Stimulated activated CD4-positive, alpha-beta T cell treated with anti-CD3 and anti-CD28 coated beads, Interleukin-2, amount 100 ng/mL, for 48 hours (primary cell): ENCODE data around the gene ARVCF.

Source experiments
- DNase-seq, 2 donors: peaks; one replicate each; pipeline ENCODE4 v3.0.0-alpha.2; 2020

The ARVCF gene

DNA sequence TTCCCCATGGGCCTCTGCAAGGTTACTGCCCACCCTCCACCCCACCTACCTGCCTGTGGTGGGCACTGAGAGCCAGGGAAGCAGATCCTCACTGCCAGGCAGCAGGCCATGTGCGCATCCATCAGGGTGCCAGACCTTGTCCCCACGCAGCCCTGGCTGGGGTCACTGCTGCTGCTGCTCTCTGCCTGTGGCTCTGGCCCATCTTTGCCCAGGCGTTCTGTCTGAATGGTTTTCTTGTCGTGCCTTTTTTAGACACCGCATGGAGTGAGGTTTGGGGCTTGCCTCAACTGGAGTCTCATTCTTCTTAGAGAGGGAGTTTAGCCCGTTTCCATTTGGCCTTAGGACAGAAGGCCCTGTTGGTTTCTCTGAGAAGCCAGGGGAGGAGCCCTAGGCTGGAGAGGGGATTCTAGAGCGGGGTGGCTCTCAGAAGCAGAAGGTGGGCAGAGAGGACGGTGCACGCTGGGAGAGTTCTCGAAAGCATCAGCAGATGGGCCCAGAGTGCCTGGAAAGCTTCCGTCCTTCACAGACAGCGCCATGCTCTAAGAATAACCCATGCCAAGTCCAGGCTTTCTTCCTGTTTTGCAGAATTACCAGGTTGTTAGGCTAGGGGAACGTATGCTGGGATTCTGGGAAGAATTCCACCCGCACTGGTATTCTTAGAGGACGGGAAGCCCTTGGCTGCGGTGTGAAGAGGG lies 12.4 kb upstream of the ARVCF start:
- DNase-seq = no peak

DNA sequence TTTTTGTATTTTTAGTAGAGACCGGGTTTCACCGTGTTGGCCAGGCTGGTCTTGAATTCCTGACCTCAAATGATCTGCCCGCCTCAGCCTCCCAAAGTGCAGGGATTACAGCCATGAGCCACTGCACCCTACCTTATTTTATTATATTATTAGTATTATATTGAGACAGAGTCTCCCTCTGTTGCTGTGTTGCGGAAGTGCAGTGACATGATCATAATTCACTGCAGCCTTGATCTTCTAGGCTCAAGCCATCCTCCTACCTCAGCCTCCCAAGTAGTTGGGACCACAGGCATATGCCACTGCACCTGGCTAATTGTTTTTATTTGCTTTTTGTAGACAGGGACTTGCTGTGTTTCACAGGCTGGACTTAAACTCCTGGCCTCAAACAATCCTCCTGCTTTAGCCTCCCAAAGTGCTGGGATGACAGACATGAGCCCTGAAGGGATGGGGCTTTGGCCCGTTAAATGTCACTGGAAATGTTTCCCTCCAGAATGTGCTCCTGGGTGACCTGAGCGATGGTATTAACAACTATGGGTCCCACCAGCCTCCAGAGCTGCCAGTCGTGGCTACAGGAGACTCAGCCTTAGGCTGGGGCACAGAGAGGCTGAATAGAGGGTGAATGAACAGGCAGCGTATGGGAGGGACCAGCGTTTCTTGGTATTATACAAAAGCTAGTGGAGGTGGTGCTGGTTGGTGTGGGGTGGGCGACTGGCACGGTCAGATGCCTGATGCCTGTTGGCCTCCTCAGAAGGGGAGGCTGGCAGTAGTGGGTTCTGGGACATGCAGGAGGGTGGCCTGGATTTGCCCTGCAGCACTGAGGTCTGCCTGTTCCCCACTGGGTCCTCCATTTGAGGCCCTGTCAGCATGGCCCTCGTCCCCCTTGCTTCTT lies 11.6 kb upstream of the ARVCF start:
- no peak for DNase-seq

DNA sequence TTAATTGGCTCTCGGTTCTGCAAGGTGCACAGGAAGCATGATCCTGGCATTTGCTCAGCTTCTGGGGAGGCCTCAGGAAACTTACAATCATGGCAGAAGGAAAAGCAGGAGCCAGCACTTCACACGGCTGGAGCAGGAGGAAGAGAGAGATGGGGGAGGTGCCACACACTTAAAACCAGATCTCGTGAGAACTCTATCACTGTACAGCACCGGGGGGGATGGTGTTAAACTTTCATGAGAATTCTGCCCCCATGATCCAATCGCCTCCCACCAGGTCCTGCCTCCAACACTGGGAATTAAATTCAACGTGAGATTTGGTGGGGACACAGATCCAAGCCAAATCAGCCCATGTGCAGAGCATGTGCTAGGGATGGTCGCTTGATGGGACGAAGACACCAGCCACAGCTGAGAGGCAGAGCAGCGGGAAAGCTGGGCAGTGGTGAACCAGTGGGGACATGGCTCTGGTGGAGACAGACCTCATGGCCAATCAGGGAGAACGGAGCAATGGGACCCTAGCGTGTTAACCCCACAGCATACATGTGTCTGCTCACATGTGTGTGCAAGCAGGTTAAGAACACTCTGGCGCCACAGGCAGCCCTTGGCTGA lies 10.5 kb upstream of the ARVCF start:
- DNase-seq = no peak

DNA sequence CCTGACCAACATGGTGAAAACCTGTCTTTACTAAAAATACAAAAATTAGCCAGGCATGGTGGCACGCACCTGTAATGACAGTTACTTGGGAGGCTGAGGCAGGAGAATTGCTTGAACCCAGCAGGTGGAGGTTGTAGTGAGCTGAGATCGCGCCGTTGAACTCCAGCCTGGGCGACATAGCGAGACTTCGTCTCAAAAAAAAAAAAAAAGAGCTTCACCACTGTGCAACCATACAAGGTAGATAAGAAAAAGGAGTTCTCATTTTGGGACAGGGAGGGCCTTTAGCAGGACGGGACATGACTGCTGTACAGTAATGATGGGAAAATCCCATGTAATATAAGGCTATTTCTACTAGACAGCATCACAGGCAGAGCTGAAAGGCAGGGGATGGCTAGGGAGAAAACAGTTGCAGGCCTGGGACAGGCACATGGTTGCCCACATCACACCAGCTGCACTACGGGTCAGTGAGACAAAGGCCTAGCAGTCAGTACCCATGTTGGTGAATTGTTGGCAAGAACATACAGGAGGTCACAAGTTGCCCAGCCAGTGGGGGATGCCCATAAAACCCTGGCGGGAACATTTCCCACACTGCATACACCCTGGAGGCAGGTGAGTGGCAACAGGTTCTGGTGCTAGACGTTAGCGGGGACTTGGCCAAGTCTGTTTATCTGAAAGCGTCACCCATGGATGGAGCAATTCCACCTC lies 9.7 kb upstream of the ARVCF start:
- DNase-seq = no peak

DNA sequence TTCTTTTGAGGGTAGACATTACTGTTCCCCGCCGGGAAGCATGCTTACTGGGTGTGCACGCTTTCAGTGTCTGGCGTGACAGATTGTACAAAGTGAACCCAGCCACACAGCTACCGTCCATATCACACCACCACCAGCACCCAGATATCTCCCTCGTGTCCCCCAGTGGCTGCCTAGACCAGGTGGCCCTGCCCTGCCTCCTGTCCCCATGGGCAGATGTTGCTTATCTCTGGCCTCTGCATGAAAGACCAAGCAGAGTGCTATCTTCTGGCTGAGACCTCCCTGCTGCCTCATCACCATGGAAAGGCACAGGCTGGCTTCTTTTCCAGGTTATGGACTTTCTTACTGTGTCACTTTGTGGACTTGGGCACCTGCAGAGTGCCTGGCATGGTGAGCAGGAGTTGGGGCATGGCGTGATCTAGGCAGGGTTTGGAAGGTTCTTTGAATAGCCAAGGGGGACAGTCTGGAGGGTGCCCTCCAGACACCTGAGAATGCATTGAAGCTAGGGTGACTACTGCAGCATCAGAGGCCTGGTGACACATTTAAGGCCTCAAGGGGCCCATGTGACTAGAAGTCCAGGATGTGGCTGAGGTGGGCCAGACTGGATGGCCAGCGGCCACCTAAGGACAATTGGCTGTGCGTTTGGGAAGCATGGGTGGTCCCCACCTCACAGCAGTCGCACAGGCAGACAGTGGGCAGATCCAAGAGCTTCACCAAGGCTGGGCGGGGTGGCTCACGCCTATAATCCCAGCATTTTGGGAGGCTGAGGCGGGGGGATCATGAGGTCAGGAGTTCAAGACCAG lies 9.0 kb upstream of the ARVCF start:
- no peak for DNase-seq

DNA sequence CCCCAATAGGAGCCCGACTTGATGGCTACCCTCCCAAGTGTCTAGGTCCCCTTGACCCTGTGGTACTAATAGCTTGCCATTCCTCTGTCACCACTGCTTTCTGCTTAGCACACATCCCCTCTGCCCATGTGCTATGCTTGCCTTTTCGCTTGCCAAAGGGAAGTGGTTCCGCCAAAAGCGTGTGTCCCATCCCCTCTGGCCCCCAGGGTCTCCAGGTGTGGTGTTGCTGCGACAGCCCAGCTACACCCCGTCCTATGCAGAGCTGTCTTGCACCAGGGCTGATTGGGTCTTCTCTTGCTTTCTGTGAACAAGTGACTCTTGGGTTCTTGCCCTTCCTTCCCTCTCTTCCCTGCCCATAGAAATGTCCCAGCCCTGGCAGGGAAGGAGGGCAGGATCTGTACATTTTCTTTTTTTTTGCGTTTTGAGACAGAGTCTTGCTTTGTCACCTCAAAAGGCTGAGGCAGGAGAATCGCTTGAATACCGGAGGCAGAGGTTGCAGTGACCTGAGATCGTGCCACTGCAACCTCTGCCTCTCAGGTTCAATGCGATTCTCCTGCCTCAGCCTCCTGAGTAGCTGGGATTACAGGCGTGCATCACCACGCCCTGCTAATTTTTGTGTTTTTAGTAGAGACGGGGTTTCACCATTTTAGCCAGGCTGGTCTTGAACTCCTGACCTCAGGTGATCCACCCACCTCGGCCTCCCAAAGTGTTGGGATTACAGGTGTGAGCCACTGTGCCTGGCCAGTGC lies 8.2 kb upstream of the ARVCF start:
- no peak for DNase-seq

DNA sequence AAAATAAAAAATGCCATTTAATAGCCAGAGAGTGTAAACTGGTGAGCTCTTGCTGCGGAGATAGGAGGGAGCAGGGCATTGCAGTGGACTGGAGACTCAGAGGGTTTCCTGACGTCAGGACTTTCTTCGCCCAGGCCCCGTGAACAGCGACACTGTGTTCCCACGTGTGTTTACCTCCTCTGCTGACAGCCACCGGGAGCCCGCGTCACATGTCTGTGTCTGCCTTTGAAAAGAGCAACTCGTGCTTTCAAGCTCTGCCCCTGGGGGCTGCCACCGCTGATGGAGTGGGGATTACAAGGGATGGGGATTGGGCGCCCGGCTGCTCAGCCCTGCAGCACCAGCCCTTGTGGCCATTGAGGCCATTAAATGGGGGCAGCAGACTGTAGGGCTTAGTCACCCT lies 7.6 kb upstream of the ARVCF start:
- no peak for DNase-seq

DNA sequence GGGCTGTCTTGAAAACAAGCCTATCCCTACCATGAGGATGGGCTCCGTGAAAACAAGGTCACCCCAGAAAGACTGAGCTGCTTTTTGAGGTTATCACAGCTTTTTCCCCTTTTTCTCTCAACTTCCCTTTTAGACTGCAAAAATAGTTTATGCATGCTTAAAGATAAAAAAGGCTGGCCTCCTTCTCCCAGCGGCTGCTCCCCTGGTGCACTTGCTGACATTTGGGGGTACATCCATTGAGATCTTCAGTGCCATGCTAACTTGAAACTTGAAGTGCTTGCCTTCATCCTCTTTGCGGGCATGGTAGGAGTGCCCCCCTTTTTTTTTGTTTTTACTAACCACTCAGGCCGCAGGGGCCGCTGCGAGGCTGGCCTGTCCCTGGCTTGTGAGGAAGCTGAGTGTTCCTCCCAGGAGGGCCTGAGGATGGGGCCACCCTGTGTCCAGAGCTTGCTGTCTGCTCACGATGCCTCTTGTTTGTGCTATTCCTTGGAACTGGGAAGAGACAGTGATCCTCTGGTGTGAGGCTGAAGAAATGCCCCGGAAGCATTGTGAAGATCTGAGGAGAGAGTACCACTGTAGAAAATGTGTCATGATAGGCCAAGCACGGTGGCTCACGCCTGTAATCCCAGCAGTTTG lies 6.5 kb upstream of the ARVCF start:
- DNase-seq = no peak

DNA sequence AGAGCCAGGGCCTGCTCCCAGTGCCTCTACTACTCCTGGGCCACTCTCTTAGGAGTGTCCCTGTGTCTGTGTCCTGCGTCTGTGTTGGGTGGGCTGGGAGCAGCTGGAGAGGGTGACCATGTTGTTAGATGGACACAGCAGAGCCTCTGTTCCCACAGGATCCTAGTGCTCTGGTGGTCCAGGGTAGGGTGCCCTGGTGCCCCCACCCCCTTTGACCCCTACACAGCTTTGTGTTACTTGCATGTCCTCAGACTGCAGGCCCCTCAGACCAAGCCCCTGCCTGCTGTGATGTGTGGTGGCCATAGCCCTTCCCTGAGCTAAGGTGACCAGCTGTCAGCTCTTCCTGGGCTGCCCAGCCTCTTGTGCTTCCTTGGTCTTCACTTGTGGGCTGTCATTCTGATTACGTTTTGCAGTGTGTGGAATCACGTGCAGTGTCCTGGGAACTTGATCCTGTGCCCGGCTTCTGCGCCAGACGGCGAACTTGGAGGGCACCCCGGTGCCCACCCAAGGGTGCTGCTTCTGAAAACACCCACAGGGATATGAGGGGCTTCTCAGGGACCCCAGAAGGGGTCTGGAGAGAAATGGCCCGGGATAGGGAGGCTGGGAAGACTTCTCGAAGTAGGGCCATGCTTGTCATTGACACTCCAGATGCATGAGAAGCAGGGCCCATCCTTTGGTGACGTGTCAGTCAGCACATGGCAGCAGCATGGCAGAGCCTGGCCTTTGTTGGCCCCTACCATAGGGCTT lies 5.8 kb upstream of the ARVCF start:
- no peak for DNase-seq

DNA sequence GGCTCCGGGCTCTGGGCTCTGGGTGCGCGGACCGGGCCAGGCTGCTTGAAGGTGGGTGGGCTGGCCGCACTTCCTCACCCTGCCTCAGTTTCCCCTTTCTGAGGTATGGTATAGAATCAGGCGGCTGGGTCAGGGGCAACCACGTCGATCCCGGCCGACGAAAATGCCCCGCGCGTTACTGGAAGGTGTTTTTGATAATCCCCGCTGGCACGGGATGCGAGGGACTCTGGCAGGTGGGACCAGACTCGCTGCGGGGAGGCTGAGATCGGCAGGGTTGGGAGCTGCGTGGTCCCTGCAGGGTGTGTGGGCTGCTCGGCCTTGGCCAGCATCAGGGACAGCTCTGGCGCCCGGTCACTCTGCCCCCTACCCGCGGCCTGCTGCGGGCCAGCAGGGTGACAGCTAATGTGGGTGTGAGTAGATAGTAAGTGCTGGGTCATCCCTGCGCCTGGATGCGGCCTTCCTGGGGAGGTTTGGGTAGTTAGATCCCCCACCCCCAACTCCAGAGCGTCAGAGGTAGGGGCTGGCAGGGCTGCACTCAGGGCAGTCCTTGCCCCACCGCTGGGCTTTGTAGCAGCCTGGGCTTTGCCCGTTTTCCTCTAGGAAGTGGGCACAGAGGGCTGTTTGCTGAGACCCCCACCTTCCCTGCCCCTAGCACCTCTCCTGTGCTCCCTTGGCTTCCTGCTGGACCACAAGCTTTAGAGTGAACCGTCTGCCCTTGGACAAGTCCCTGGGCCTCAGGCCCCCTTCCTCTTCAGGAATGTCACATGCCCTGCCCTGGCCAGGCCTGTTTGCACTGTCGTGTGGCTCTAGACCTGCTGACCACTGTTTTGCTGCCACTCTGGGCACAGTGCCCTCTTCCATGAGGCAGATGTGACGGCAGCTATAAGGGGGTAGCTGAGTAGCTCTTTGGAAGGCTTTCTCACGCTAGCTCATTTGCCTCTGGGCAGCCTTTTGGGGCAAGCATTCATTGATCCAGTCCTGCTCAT lies 4.9 kb upstream of the ARVCF start:
- DNase-seq = no peak

DNA sequence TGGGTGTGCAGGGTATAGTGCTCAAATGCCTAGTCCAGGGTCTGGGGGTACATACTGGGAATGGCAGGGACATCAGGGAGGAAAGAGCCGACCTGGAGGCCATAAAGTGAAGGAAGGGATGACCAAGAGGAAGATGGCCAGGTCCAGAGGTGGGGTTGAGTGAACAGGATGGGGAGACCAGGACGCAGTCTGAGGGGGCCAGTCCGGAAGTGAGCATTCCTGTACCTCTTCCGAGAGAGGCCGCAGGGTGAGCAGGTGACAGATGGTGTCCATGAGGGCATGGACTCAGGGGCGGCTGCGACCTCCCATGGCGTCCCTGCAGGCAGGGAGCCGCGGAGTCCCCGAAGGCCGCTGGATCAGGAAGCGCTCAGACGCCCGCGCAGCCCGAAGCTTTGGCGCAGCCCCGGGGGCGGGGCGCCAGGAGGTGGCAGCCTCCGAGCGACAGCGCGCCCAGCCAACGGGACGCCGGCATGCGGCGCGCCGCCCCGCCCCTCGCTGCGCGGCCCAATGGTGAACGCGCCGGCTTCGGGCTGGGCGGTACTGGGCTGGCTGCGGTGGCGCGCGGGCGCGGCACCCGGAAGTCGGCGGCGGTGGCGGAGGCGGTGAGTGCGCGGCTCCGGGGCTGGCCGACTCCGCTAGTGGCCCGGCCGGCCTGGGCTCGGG lies 4.0 kb upstream of the ARVCF start, which contains the start of gene TANGO2:
Gene TANGO2 (plus strand): TSS at position 578 of the 663 bp plus-strand sequence. CDS start 15,689 bp downstream, outside the sequence.
- DNase-seq = peak; percentile 94 to 98

DNA sequence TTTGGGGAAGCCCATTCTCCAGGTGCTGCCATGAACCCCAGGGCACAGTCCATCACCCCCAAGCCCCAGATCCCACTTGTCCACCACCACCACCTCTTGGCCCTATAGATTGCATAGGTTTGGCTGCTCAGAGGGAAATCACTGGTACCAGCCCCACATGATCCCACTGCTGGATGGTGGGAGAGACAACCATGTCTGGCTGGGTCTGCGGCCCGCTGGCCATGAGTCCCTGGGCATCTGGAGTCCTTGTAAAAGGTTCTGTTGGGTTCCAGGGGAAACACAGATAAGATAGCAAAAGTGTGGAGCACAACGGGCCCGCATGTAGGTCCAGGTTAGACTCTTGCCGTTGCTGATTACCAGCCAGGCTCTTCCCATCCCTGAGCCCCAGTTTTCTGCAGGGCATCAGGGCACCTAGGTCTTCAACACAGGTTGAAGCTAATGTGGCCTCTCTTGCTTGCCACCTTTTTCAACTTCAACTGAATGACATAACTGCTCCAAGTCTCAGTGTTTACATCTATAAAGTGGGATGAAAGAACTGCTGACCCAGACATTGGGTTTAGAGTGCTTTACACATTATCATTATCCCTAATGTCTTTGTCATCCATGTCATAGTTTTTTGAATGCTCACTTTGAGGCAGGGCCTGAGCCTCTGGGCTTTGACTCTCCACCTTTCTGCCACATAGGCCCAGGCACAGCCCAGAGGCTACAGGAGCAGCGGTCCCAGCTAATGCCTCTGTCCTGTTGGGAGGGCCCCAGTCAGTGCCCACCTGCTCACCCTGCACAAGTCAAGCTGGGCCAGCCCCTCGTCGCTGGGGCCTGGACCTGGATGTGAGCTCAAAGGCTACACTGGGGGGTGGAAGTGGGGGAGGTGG lies 3.3 kb upstream of the ARVCF start:
- no peak for DNase-seq

DNA sequence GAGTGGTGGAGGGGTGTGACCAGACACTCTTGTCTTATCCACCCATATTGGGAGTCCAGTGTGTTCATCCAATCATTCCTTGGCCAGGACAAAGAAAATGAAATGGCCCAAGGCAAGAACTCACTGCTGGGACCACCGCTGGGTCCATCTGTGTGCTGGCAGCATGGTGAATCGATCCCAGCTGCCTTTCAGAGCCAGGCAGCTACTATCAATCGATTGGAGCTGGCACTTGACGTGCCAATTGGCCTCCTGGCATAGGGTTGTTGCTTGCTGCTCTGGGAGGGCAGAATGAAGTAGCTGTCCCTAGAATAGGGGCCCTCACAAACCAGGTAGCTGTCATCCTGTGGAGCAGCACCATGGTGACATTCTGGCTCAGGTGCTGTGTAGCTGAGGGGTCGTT lies 1.4 kb upstream of the ARVCF start:
- no peak for DNase-seq

DNA sequence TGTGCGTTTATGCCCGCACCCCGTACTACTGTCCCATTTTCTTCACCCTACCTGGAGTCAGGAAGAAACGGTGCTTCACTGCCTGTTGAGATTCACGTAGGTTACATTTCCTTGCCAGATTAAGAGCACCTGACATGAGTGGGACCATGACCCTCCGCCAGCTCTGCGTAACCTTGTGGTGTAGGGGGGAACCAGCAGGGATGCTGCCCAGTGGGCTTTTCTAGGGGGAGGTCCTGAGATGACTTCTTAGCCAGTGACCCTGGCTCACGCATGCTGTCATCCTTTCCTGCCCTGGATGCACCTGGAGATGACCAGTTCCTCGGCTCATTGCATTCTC lies 967 bp upstream of the ARVCF start:
- DNase-seq = no peak

DNA sequence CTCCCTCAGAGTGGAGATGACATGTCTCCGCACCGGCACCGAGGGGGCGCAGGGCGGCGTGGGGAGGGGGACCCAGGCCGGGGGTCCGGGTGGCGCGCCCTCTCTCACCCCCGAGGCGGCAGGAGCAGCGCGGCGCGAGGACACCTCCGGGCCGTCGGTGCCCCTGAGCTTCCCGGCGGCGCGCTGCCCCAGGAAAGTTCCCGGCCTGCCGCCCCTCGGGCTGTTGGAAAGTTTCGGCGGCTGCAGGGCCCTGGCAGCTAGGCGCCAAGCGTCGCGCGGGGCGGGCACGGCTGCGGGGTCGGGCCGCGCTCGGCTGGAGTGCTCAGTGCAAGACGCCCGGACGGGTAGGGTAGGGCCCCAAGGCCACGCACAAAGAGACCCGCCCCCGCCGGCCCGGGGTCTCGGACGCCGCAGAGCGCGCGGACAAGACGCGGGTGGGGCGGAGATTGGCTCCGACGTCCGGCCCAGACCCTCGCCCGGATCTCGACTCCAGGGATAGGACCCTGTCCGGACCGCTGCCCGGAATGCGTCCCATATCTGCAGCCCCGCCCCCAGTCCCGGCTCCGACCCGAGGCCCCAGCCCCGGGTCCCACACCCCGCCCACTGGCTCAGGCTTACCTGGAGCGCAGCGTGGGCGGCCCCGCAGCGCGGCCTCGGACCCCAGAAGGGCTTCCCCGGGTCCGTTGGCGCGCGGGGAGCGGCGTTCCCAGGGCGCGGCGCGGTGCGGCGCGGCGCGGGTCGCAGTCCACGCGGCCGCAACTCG lies 471 bp downstream of the ARVCF start:
- no peak for DNase-seq

DNA sequence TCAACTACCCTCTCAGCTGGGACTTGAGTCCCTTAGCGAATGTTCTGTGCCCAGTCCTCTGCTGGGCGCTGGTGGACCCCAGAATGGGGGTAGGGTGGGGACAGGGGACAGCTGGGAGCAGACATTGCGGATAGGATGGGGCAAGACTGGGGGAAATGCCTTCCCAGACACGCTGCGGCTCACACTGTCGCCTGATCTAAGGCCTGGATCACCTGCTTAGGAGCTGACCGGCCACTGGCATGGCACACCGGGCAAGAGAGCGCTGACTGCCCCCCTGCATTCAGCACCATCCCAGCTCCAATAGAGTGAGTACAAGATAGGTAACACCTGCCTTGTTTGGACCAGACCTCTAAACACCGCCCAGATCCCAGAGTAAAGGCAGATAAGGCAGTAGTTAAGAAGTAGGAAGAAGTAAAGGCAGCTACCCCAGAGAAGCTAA lies 1.4 kb downstream of the ARVCF start:
- no peak for DNase-seq
